ENCODE results near the gene FHAD1. TPM values are rescaled to one million over a fixed set of nuclear protein-coding genes. Genes with fewer than 3 reads are reported as not detected.

The FHAD1 gene
- total RNA-seq, 1 experiment from 2014 or later = 1.9 TPM

DNA sequence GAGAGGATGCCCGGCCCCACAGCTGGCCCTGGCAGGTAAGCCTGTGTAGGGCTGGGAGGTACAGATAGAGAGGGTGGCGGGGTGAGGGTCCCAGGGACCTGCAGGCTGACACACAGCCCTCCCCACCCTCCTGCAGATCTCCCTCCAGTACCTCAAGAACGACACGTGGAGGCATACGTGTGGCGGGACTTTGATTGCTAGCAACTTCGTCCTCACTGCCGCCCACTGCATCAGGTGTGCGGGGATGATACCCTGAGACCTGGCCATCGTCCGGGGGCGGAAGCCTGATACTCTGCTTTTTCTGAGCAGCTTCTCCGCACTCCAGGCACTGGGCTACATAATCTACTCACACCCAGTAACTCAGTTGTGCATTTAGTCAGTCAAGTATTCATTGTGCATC, 193.3 kb downstream of the FHAD1 start:
- Histone ChIP-seq H3K79me1 (ENCODE audit: insufficient read depth, low read depth, low read length, poor library complexity, severe bottlenecking) (no peaks in the 10 kb centered on the region), H3K4ac (ENCODE audit: low read depth, low read length) (no peak overlapping the region), H3T11ph (ENCODE audit: low read length) (no peak overlapping the region), H3K23ac (ENCODE audit: insufficient read length, low read depth, low read length) (no peak overlapping the region), H3K9me3 (ENCODE audit: control insufficient read depth, low read depth, low read length) (no peaks in the 10 kb centered on the region), H3K14ac (ENCODE audit: insufficient read depth, low read length) (no peak overlapping the region), H3K9ac (ENCODE audit: extremely low read depth, insufficient read length, low read length) (no peak overlapping the region), H4K91ac (ENCODE audit: insufficient read length, low read depth, low read length) (no peak overlapping the region), H2AK5ac (ENCODE audit: insufficient read length, low read length) (no peak overlapping the region), H2BK5ac (ENCODE audit: insufficient read length, low read length) (no peak overlapping the region), H3K4me1 (ENCODE audit: insufficient read depth, low read length) (no peaks in the 10 kb centered on the region), H4K5ac (ENCODE audit: insufficient read length, low read depth, low read length) (no peak overlapping the region), H3K27ac (ENCODE audit: insufficient read length, low read depth, low read length) (no peak overlapping the region), H2BK120ac (ENCODE audit: low read depth, low read length, poor library complexity, severe bottlenecking) (no peak overlapping the region), H3K18ac (ENCODE audit: insufficient read length, low read depth, low read length) (no peak overlapping the region), H3K23me2 (ENCODE audit: insufficient read length, low read depth, low read length, poor library complexity, severe bottlenecking) (no peaks in the 10 kb centered on the region), H2BK20ac (ENCODE audit: low read depth, low read length, poor library complexity, severe bottlenecking) (no peak overlapping the region), H3K27me3 (ENCODE audit: insufficient read depth, low read length) (no peaks in the 10 kb centered on the region), H3K4me2 (ENCODE audit: insufficient read depth, insufficient read length, low read length) (no peak overlapping the region), H4K8ac (replicated peaks; ENCODE audit: insufficient read length, low read depth, low read length) (no peak overlapping the region), H2AFZ (ENCODE audit: low read length) (no peak overlapping the region), H3K56ac (ENCODE audit: insufficient read length, low read depth, low read length) (no peak overlapping the region), H4K20me1 (ENCODE audit: control insufficient read depth, insufficient read depth, insufficient read length) (no peaks in the 10 kb centered on the region), H3K79me2 (ENCODE audit: insufficient read depth, low read length) (no peaks in the 10 kb centered on the region), H2BK15ac (ENCODE audit: low read depth, low read length) (no peak overlapping the region), H2BK12ac (ENCODE audit: insufficient read length, low read depth, low read length) (no peak overlapping the region)
- TF ChIP-seq, protein P1, sequence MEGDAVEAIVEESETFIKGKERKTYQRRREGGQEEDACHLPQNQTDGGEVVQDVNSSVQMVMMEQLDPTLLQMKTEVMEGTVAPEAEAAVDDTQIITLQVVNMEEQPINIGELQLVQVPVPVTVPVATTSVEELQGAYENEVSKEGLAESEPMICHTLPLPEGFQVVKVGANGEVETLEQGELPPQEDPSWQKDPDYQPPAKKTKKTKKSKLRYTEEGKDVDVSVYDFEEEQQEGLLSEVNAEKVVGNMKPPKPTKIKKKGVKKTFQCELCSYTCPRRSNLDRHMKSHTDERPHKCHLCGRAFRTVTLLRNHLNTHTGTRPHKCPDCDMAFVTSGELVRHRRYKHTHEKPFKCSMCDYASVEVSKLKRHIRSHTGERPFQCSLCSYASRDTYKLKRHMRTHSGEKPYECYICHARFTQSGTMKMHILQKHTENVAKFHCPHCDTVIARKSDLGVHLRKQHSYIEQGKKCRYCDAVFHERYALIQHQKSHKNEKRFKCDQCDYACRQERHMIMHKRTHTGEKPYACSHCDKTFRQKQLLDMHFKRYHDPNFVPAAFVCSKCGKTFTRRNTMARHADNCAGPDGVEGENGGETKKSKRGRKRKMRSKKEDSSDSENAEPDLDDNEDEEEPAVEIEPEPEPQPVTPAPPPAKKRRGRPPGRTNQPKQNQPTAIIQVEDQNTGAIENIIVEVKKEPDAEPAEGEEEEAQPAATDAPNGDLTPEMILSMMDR (conservative IDR thresholded peaks at IDR 0.05) = no peak
- no peaks in the 10 kb centered on the region for H3K4me1 Mint-ChIP-seq
- H3K36me3 Mint-ChIP-seq (ENCODE audit: insufficient read depth in 1 of 3, low read depth in 3 of 3) = no peaks in the 10 kb centered on the region
- peaks cover 4% of the 10 kb centered on the region for H3K27me3 Mint-ChIP-seq (ENCODE audit: low read depth)
- no peak for DNase-seq
- H3K27ac Mint-ChIP-seq = peak overlapping the region in 1 of 3 experiments; percentile 48; a peak in 1 of 7 replicates
- no peaks in the 10 kb centered on the region; a peak in 1 of 5 replicates for H3K9me3 Mint-ChIP-seq
- no CpG with 5 or more reads among the region's 13 CpGs for WGBS (ENCODE audit: extremely low coverage, insufficient read length, low lambda C conversion rate)
- no peak overlapping the region for H3K4me3 Mint-ChIP-seq
